Hindlimb muscle (tissue), 1 donor: ENCODE data around the gene GPRC5B. TPM values are rescaled to one million over a fixed set of nuclear protein-coding genes. Genes with fewer than 3 reads are reported as not detected.

ENCODE experiments used
- DNase-seq: peaks from one replicate; pipeline ENCODE4 v3.0.0-alpha.2; 2013
- polyA plus RNA-seq: library from polyadenylated mRNA; unstranded; fragments of 120-200 nt; gene quantifications from one replicate; pipeline ENCODE4 v1.2.1, GENCODE V29; 2013; ENCODE audit not compliant: insufficient read length

Gene GPRC5B
- polyA plus RNA-seq, 1 donor, result 109 TPM

DNA sequence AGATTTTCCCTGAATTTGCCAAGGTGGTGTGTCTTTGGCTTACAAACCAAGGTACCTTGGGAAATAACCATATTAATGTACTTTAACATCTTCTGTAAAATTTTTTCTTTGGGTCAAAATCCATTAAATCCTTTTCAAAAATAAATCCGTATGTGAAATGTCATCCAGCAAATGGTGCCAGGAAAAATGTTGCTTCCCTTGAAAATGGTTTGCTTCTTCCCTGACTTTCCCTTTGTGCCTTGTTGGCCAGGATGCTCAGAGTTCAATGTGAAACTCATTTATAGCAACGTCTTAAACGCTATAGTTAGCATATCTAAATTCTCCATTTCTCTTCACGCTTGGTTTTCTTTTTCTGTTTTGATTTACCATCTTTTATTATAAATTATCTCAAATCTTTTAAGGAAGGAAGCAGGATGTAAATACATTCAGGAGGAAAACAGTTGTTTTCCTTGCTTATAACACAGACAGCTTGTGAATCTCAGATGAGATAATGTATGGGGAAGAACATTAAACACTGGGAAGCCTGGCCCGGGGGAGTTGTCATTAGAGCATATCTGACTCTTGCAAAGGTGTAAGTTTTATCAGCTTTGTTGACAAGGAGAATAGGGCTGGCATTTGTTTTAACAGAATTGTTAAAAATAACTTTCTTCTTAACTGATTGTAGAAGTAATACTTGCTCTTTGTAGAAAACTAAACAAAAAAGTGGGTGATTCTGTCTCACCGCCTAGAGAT, 42.1 kb downstream of the GPRC5B start:
- DNase-seq, result peak; percentile 32

DNA sequence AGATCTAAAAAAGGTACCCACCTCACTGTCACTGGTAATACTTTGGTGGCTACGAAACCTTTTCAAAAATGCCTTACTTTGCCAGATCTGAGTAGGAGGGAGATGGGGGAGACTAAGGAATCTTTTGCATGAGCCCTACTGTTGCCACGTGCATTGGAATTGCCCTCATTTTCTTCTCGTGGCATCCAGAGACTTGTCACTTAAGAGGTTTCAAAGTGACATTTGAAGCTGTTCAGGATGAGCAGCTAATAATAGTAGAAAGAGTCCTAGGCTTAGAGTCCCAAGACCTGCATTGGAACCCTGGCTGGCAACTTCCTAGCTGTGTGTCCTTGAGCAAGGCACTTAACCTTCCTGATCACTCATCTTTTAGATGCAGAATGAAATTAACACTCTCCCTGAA, 43.5 kb downstream of the GPRC5B start:
- no peak for DNase-seq

DNA sequence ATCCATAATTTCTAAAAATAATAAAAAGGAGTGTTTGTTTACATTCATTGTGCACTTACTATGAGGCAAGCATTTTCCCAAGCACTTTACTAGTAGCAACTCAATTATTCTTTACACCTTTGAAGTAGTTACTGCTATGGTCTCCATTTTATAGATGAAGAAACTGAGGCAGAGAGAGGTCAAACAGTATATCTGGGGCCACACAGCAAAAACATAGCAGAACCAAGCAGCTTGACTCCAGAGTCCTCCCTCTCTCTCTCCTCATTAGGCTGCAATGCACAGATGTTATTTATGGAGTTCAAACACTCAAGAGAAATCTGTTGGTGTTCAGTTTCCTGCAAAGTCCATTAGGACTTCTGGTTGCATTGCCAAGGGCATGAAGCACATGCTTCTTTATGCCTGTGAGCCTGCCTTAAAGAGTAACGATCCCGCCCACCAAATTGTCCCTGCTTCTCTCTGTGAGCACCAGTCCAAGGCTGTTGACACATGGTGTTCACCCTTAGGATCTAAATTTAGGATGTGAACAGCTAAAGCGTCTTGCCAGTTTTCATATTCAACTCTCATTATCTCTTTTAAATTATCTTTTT, 44.0 kb downstream of the GPRC5B start:
- DNase-seq, result no peak

DNA sequence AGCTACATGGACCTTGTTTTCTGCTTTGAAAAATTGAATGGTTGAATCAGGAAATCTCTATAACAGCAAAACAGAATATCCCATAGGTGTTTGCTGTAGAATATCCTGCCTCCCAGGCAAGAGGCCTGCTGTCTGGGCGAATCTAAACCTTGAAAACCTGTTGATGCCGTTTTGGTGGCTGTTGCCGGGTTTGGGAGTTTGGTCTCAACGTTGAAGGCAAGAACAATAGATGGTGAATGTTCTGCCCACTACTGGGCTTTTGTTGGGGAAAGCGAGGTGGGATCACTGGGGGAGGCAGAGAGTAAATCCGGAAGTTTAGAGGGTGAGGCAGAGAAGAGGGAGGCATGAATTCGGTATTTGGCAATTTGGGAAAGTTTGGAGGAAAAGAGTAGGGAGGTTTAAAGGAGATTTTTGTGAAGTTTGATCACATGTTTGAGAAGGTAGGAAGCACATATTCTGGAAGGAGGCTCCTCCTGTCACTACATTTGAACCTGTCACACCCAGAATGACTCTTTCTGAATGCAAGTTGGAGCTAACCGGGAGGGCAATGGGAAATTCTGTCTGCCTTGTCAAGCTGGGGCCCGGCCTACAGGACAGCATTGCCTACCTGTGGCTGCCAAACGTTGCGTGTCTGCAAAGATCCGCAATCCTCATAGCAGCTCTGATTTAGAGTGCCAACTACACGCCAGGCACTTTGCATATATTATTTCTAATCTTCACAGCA, 46.5 kb downstream of the GPRC5B start:
- DNase-seq, result no peak

DNA sequence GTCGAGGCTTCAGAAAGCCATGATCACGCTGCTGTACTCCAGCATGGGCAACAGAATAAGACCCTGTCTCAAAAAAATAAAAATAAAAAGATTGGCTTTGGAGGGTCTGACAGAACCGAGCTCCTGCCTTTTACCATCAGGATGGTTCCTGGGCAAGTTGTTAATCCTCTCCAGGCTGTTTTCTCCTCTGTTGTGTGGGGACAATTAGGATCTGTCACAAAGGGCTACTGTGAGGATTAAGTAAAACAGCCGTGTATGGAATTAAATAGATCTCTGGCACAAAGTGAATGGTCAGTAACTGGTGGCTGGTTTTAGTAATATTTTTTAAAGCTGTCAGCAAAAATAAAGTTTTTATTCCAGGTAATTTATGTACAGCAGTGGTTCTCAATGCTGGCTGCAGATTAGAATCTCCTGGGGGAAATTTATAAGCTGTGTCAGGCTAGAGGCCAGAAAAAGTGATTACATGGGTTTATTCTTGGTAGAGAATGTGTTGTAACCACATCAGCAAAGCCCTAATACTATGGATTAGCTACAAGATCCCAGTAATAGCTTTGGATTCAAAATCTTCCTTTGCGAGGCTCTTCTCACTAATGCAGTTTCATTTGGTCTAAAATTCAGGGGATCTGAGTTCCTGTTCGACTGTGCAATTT, 47.2 kb downstream of the GPRC5B start:
- no peak for DNase-seq

DNA sequence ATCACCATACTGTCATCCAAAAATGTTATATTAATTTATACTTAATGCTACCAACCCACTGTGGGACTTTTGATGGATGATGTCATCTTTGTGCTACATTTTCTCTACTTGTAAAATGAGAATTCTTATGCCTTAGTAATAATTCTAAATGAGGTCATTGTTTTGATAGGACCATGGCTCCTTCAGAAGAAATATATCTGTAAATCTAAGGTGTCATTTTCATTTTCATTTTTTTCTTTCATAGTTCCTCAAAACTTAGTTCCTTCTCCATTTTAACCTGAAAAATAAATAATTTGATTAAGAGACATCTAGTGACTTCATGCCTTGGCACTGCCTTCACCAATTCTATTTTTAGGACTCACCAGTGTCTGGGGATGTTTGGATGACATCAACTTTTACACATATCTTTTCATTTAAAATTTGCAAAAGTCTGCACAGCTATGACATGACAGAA, 48.7 kb downstream of the GPRC5B start:
- peak; percentile 26 for DNase-seq

DNA sequence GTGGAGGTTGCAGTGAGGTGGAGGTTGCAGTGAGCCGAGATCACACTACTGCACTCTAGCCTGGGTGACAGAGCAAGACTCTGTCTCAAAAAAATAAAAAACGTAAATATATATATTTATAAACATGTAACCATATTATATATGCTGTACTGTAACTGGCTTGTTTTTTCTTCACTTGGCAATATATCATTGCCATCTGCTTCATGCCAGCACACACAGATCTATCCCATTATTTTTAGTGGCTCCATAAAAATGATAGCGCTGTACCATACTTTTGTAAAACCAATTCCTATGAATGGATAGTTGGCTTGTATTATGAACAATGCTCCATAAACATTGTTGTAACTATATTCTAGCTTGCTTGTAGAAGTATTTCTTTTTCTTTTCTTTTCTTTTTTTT, 49.5 kb downstream of the GPRC5B start:
- DNase-seq, result no peak

DNA sequence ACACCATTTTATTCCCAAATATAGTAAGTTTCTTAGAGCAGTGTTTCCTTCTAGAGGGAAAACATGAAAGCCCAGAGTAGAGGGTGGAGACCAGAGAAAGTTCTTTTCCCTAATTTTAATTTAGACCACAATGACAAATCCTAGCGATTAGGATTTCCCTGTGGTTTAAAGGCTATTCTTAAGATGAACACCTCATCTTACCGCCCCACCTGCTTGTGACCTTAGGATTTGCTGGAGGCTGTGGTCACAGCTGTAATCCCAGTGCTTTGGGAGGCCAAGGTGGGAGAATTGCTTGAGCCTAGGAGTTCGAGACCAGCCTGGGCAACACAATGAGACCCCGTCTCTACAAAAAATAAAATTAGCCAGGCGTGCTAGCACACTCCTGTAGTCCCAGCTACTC, 51.1 kb downstream of the GPRC5B start:
- DNase-seq, result no peak

DNA sequence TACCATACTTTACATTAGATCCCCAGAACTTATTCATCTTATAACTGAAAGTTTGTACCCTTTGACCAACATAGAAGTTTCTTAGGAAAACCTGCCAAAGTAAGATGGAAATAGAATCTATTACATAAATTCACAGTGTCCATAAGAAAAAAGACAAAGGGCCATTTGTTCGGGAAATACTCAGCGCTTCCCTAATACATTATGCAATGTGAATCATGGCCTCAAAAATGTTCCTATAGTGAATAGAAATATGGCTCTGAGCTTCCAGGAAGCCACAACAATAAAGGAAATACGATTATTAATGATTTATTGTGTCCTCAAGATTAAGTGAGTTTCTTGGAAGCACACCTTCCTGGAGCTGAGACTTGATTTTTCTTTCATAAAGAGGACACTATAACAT, 51.5 kb downstream of the GPRC5B start:
- DNase-seq, result no peak

DNA sequence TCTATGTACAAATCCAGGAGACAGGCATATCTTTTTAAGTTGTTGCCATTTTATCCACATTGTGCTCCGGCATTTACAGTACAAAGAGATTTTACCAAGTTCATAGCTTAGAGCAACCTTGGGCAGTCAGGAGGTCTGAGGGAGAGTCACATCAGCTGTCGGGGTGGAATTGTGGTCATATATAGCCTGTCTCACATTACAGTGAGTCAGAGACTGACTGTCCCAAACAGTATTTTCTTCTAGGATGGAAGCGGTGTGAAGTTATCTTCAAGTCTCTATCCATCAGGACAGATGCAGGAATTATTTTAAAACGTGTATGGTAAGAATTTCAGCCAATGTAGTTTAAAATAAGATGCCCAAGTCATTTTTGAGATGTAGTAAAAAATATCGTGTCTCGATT, 53.0 kb downstream of the GPRC5B start:
- DNase-seq, result no peak

DNA sequence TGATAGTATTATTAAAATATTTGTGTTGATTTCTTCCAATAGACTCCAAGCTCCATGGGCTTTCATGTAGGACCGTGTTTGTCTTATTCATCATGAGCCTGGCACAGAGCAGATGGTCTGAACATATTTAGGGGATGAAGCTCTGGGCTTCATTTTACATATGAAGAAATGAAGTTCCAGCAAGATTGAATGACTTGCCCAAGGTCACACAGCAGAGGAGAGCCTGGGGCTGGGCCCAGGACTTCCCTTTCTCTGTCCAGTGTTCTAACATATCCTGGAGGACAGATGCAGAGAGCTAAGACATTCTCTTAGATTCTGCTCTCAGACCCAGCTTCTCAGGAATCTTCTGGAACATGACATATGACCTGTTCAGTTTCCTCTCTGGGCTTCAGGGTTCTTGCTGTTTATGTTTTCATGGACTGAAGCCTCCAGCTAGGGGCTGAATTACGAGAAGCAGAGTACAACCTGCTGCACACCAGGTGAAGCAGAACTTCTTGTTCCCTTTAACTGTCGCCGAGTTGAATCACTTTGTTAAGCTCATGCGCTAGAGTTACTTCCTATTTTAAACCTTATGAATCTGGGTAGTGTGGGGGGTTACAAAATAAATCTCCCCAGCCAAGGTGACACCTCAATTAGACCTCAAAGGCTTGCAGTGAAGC, 53.6 kb downstream of the GPRC5B start:
- DNase-seq, result no peak

DNA sequence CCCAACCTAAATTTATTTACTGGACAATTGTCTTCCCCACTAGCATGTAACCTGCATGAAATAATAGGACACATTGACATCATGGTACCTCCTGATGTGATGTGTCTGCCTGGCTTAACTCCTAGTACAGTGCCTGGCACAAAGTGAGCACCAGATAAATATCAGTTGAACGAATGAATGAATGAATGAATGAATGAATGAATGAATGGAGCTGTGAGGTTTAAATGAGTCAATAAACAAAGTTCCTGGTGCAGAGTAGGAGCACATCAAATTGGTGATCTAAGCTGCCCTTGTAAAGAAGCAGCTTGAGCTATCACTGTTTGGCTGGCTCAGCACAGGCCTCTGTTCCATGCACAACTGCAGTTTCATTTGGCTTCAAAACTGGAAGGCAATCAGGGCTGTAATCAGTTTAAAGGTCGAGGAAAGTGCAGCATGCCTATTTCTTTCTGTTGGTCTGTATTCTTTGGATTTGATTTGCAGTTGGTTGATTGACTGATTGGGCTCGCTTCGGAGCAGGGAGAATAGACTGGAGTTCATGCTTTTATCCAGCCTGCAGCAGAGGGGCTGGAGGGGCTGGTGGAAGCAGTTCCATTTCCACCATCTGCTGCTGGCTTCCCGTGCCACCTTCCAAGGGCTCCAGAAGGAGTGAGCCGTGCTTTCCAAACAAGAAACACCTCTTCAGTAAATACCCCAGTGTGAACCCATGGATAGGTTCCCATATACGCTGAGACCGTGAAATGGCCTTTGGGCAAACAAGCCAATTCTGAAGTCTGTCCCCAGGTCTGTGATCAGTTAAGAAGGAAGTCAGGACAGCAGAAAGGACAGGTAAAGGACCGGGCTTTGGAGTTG, 54.6 kb downstream of the GPRC5B start:
- DNase-seq, result no peak

DNA sequence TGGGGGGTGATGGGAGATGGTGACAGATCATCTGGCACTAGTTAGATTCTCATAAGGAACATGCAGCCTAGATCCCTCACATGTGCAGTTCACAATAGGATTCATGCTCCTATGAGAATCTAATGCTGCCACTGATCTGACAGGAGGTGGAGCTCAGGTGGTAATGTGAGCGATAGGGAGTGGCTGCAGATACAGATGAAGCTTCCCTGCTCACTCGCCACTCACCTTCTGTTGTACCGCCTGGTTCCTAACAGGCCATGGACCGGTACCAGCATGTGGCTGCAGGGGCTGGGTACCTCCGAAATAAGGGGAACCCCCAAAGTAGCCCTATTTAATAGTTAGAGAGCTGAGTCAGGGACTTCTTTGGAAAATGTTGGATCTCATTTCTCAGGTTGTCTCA, 60.4 kb downstream of the GPRC5B start:
- no peak for DNase-seq

DNA sequence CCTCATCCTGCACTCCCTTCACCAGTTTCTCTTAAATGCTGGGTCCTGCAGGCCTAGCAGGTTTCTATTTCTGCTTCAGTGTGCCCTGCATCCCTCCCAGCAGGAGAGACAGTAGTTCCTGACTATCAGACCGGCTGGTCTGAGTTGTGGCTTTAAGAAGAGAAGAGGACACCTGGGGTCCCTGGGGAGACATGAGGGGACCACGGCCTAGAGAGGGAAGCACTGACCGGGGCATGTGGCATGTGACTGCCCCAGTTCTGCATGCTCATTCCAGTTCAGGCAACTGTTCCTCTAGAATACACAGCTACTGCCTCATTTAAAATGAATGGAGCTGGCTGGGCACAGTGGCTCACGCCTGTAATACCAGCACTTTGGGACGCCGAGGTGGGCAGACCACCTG, 61.3 kb downstream of the GPRC5B start:
- no peak for DNase-seq

DNA sequence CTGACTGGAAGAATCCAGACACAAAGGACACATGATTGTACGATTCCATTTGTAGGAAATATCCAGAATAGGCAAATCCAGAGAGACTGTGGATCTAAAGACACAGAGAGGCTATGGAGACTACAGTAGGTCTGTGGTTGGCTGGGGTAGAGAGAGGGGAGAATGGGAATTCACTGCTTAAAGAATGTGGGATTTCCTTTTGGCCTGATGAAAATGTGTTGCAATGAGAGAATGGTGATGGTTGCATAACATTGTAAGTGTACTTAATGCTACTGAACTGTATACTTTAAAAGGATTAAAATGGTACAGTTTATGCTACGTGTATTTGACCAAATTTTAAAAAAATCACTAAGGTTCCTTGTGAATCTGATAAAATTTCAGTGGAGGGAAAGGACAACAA, 62.1 kb downstream of the GPRC5B start:
- no peak for DNase-seq

DNA sequence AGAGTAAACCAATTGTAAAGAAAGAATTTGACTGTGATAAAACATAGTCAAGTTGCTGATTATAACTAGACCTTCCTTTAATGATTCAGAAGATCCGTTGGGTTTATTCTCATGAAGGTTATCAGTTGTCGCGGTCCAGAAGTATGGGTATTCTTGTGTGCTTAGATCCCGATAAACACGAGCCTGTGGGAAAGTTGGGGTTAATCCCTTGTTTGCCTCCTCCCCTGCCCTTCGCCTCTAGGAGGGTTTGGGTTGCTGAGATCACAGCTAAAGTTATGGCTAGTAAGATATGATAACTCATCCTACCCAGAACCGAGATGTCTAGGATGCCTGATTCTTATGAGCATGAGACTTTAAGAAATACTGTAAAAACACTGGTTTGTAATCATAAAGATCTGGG, 66.8 kb downstream of the GPRC5B start:
- DNase-seq, result no peak

DNA sequence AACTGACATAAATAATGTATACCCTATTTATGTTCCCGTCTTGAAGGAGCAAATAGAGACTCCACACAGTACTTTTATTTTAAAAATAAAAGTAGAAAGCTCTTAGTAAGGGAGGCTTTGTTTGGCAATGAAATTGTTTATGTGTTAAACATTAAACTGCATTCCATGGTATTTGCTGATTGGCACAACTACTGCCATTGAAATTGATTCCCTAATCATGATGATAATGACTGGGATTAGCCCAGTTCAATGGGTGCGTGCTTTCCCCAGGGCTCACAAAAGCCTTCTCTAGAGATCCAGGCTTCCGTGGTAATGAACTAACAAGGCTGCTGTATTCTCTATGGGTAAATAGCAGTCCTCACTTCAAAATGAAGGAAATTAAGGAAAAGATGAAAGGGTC, 67.5 kb downstream of the GPRC5B start:
- DNase-seq, result no peak

DNA sequence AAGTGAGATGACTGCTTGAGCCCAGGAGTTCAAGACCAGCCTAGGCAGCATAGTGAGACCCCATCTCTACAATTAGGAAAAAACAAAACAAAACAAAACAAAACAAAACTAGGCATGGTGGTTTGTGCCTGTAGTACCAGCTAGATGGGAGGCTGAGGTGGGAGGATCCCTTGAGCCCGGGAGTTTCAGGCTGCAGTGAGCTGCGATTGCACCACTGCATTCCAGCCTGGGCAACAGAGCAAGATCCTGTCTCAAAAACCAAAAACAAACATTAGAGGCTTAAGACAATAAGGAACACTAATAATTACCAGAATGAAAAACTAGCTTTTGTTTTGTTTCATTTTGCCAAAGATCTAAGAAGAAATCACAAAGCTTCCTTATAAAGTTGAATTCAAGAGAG, 69.2 kb downstream of the GPRC5B start:
- no peak for DNase-seq

DNA sequence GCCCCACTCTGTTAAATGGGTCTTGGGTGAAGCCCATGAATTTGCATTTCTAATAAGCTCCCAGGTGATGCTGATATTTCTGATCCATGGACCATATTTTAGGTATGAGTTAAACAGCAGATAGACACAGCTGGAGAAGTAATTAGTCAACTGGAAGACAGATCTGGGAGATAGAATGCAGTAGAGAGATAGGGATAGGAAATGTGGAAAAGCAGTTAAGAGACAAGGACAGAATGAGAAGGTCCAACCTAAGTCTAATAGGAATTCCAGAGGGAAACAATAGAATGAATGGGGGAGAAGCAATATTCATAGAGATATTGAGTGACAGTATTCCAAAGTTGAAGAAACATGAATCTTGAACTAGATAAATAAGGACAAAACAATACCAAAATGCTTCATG, 71.7 kb downstream of the GPRC5B start:
- no peak for DNase-seq

DNA sequence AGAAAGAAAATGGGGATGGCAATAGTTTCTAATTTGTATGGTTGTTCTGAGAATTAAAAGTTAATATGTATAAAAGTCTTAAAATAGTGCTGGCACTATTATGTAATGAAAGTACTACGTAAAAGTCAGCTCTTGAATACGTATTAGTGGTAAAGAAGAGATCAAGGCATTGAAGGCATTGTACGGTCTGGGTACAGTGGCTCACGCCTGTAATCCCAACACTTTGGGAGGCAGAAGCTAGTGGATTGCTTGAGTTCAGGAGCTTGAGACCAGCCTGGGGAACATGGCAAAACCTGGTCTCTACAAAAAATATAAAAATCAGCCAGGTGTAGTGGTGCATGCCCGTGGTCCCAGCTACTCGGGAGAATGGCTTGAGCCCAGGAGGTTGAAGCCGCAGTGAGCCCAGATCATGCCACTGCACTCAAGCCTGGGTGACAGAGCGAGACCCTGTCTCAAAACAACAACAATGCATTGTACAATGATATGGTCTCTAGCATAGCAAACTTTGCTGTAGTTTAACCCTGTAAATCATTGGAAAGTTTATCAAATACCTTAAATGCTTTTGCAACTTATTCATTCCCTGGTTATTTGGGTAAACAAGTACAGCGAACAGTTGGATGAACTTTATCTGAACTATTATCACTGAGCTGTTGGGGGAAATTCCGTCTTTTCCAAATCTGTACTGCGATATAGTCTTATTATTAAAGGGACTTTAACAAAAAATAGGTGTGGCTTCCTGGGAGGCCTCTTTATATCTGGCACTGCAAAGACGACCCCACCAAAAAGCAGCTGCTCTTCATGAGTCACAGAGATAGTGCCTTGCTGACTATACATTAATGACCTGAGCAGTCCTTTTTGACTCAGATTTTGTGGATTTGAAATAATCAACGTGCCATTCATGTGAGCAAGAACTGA, 73.6 kb downstream of the GPRC5B start:
- DNase-seq, result peak; percentile 31

DNA sequence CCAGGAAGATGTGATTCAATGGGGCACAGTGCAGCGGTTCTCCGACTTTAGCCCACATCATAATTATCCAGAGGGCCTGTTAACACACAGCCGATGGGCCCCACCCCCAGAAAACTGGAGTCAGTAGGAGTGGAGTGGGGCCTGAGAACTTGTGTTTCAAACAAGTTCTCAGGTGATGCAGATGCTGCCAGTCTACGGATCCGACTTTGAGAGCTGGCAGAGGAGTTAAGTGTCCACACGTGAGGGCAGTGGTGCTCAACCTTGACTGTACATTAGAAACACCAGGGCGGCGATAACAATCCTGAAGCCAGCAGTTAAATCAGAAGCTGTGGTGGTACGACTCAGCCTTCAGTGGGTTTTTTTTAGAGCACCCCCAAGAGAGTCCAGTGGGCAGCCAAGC, 75.0 kb downstream of the GPRC5B start:
- no peak for DNase-seq
